HepG2 (cell line): ENCODE data around the gene FIS1. TPM values are rescaled to one million over a fixed set of nuclear protein-coding genes. Genes with fewer than 3 reads are reported as not detected.

Source experiments
- ATAC-seq: fragments of 200-7000 bp; cut with Tn5 transposase; 3 replicates; pipeline ENCODE4 v1.9.1; 2020; ENCODE audit warnings: mild to moderate bottlenecking, moderate library complexity
- BruUV-seq: library from RNA; stranded (reverse); fragments of 400-500 nt; replicated peaks from 2 replicates; lab custom pipeline; 2021; lab: Mats Ljungman, UMichigan
- CTCF ChIA-PET: fragments of 300-600 bp; formaldehyde crosslinking; extraction: SDS; loops from one replicate; lab custom pipeline; 2021; ENCODE audit warnings: low total read pairs, inconsistent platforms, low intra/inter-chr PET ratio; lab: Yijun Ruan, JAX
- POLR2A ChIA-PET: fragments of 350-600 bp; sonication (Branson Sonifier 250); formaldehyde crosslinking; loops from one replicate; lab custom pipeline; 2020; ENCODE audit warnings: antibody characterized with exemption, inconsistent platforms; lab: Yijun Ruan, JAX
- DNase-seq: peaks from one replicate; pipeline ENCODE4 v3.0.0-alpha.2; 2015; ENCODE audit warnings: low spot score
- FAIRE-seq: peaks from 3 replicates; lab custom pipeline; 2011; peaks lifted over from hg19 to GRCh38; lab: Jason Lieb, UNC
- H2AFZ ChIP-seq: one replicate; pipeline ENCODE4 v1.6.1; 2011; ENCODE audit warnings: low read length, inconsistent platforms
- H3K27ac ChIP-seq: fragments of 300-600 bp; 3 replicates; pipeline ENCODE4 v1.8.0; 2011; ENCODE audit warnings: mixed run types, mild to moderate bottlenecking, mixed read lengths, low read length, inconsistent platforms; ENCODE audit not compliant: insufficient read depth; ENCODE audit errors: extremely low read length
- H3K27me3 ChIP-seq, 2 experiments: fragments of 200-600 bp in 1 of 2; 2 replicates in 1 of 2; 3 replicates in 1 of 2; pipeline versions ENCODE4 v1.6.0 to v1.8.0; 2011; ENCODE audit warnings: low read length in 2 of 2, mild to moderate bottlenecking in 2 of 2, moderate library complexity in 2 of 2, inconsistent platforms in 1 of 2; ENCODE audit not compliant: insufficient read depth in 2 of 2, control insufficient read depth in 1 of 2
- H3K36me3 ChIP-seq, 2 experiments: fragments of 200-600 bp in 1 of 2; replicated peaks in 1 of 2; 2 replicates in 1 of 2; 3 replicates in 1 of 2; pipeline versions ENCODE4 v1.5.1 to v1.8.0; 2011; ENCODE audit warnings: low read length in 2 of 2, inconsistent platforms in 1 of 2; ENCODE audit not compliant: insufficient read depth in 2 of 2, control insufficient read depth in 1 of 2
- H3K4me1 ChIP-seq: 2 replicates; pipeline ENCODE4 v1.5.1; 2012; ENCODE audit warnings: low read length, inconsistent platforms; ENCODE audit not compliant: insufficient read depth
- H3K4me2 ChIP-seq: 2 replicates; pipeline ENCODE4 v1.6.0; 2011; ENCODE audit warnings: low read depth, low read length, inconsistent platforms
- H3K4me3 ChIP-seq, 3 experiments: fragments of 200-600 bp in 1 of 3; sonication (generic), shearing (Covaris generic) in 1 of 3; replicated peaks in 1 of 3; 2 replicates each; pipeline ENCODE4 v1.5.1; 2011 to 2016; ENCODE audit warnings: low read length in 3 of 3, inconsistent platforms in 2 of 3, low read depth in 2 of 3, mild to moderate bottlenecking in 2 of 3, control low read depth in 1 of 3, mixed read lengths in 1 of 3; ENCODE audit not compliant: insufficient read depth in 1 of 3
- H3K79me2 ChIP-seq: one replicate; pipeline ENCODE4 v1.6.1; 2011; ENCODE audit warnings: low read length, inconsistent platforms; ENCODE audit not compliant: insufficient read depth
- H3K9ac ChIP-seq: 2 replicates; pipeline ENCODE4 v1.6.0; 2011; ENCODE audit warnings: mild to moderate bottlenecking, low read depth, low read length, inconsistent platforms; ENCODE audit not compliant: insufficient read depth
- H3K9me3 ChIP-seq: 2 replicates; pipeline ENCODE4 v1.5.1; 2012; ENCODE audit warnings: mild to moderate bottlenecking, low read length
- H4K20me1 ChIP-seq: 2 replicates; pipeline ENCODE4 v1.6.0; 2011; ENCODE audit warnings: inconsistent platforms, mild to moderate bottlenecking, low read length, moderate library complexity; ENCODE audit not compliant: insufficient read depth
- BATF2 ChIP-seq: sonication (generic); formaldehyde crosslinking; IDR thresholded peaks from 2 replicates; pipeline ENCODE4 v1.8.0; 2022; ENCODE audit warnings: mild to moderate bottlenecking, missing genetic modification reagents, moderate library complexity
- FOSL2 ChIP-seq: sonication (generic); formaldehyde crosslinking; IDR thresholded peaks from 2 replicates; pipeline ENCODE4 v1.4.0; 2020; ENCODE audit warnings: missing genetic modification reagents
- FOXA1 ChIP-seq, 2 experiments: fragments of 450-650 bp in 1 of 2; sonication (generic) in 1 of 2; formaldehyde crosslinking in 1 of 2; IDR thresholded peaks; 2 replicates each; pipeline versions ENCODE4 v1.4.0 to v1.6.1; 2016 to 2020; ENCODE audit warnings: missing genetic modification reagents in 1 of 2
- HCFC1 ChIP-seq: fragments of 150-350 bp; IDR thresholded peaks from 2 replicates; pipeline ENCODE4 v1.6.1; 2014; ENCODE audit warnings: low read depth, low read length
- KDM4B ChIP-seq: sonication (generic); formaldehyde crosslinking; IDR thresholded peaks from 2 replicates; pipeline ENCODE4 v1.4.0; 2020; ENCODE audit warnings: missing genetic modification reagents
- KLF13 ChIP-seq: sonication (generic); formaldehyde crosslinking; IDR thresholded peaks from 2 replicates; pipeline ENCODE4 v1.4.0; 2020; ENCODE audit warnings: mild to moderate bottlenecking, missing genetic modification reagents
- PBX3 ChIP-seq: sonication (generic); formaldehyde crosslinking; IDR thresholded peaks from 2 replicates; pipeline ENCODE4 v1.8.1; 2023; ENCODE audit warnings: missing genetic modification reagents, inconsistent platforms, borderline replicate concordance
- RERE ChIP-seq: IDR thresholded peaks from 2 replicates; pipeline ENCODE4 v1.6.1; 2016; ENCODE audit warnings: low read depth, missing genetic modification reagents, missing compliant biosample characterization
- RFX5 ChIP-seq: IDR thresholded peaks from 2 replicates; pipeline ENCODE4 v1.6.1; 2011; ENCODE audit warnings: low read depth, low read length, improper control_type of control experiment
- STAT5B ChIP-seq: sonication (generic); formaldehyde crosslinking; IDR thresholded peaks from 2 replicates; pipeline ENCODE4 v1.4.0; 2020; ENCODE audit warnings: missing genetic modification reagents
- TGIF2 ChIP-seq: IDR thresholded peaks from 2 replicates; pipeline ENCODE4 v1.6.1; 2016; ENCODE audit warnings: control low read depth, missing compliant biosample characterization
- TIGD3 ChIP-seq: sonication (generic); formaldehyde crosslinking; IDR thresholded peaks from 2 replicates; pipeline ENCODE4 v1.5.1; 2020; ENCODE audit warnings: mild to moderate bottlenecking, missing genetic modification reagents, borderline replicate concordance
- ZNF207 ChIP-seq: fragments of 450-650 bp; IDR thresholded peaks from 2 replicates; pipeline ENCODE4 v1.6.1; 2016; ENCODE audit warnings: antibody characterized with exemption, borderline replicate concordance
- ZNF331 ChIP-seq: sonication (generic); formaldehyde crosslinking; IDR thresholded peaks from 2 replicates; pipeline ENCODE4 v1.4.0; 2020; ENCODE audit warnings: missing genetic modification reagents
- WGBS: methylation state at CpG from one replicate; pipeline ENCODE4 v1.1.6; 2017; ENCODE audit warnings: low lambda C conversion rate; 5-methylcytosine and 5-hydroxymethylcytosine counted together
- in situ Hi-C: cut with HindIII; loops from 2 replicates; pipeline ENCODE4 v1.10.0; 2017; ENCODE audit warnings: low pct_unique_long_range_greater_than_20kb; ENCODE audit not compliant: extremely low pct_ligation_motif_present
- intact Hi-C: fragments of 100-400 bp; cut with micrococcal nuclease; formaldehyde crosslinking; loops from one replicate; pipeline ENCODE4 v1.10.0; 2022; ENCODE audit not compliant: unreplicated experiment
- polyA plus RNA-seq, 8 experiments: library from polyadenylated mRNA; depleted of rRNA in 3 of 8; stranded (reverse) in 7 of 8; unstranded in 1 of 8; fragments of >200 nt; fragmentation: Illumina TruSeq in 4 of 8; extraction: Trizol in 4 of 8; gene quantifications; 2 replicates each; pipeline versions ENCODE4 v1.2.1 to v1.2.3, GENCODE V29; 2011 to 2016; ENCODE audit warnings: low read depth in 4 of 8, missing spikeins in 1 of 8, mixed read lengths in 1 of 8; ENCODE audit not compliant: insufficient read depth in 1 of 8
- total RNA-seq, 5 experiments: library from RNA; depleted of rRNA; stranded (reverse); fragments of >200 nt; fragmentation: Illumina TruSeq; extraction: Trizol; gene quantifications; 2 replicates each; pipeline ENCODE4 v1.2.3, GENCODE V29; 2016; ENCODE audit warnings: low read depth in 1 of 5

FIS1 gene
- total and polyA plus RNA-seq, 2 of the 13 experiments (the other 11 are each of a cell fraction or from before 2014, with no cell fraction given) = 97.5 to 101 TPM

GRCh38 chr7:101288439-101288838 lies 43.6 kb upstream of the FIS1 start:
- ChIA-PET CTCF (no interaction called here), POLR2A (no interaction called here)
- H3K79me2 ChIP-seq = no peaks in the 10 kb centered on the region
- no peak overlapping the region for H3K4me2 ChIP-seq
- TF ChIP-seq FOXA1 (IDR thresholded peaks at IDR 0.05) (no peak), FOXA1 (CRISPR knock-in tag; IDR thresholded peaks at IDR 0.05) (no peak), BATF2 (CRISPR knock-in tag) (no peak), HCFC1 (no peak), FOSL2 (CRISPR knock-in tag) (no peak), PBX3 (CRISPR knock-in tag) (no peak), KLF13 (CRISPR knock-in tag) (no peak), ZNF331 (CRISPR knock-in tag) (no peak), ZNF207 (no peak), STAT5B (CRISPR knock-in tag) (no peak), TGIF2 (no peak), KDM4B (no peak), RFX5 (no peak), TIGD3 (CRISPR knock-in tag) (no peak), RERE (CRISPR knock-in tag) (no peak)
- no peak for DNase-seq
- intact Hi-C loops = no loop called here
- no peak overlapping the region for H2AFZ ChIP-seq
- H3K9ac ChIP-seq = no peak overlapping the region
- in situ Hi-C loops = loop anchor here (5.0 to 25.0 kb wide), 2 partner anchors 401 to 1306 kb away; partner anchors contain the start of genes ACHE, SRRT and UFSP1
- FAIRE-seq = no peak
- no peak for ATAC-seq
- no peaks in the 10 kb centered on the region for H3K36me3 ChIP-seq
- no peak overlapping the region for H3K4me3 ChIP-seq
- WGBS = 69% methylated on average over 3 of the region's 3 CpGs
- peaks cover 0 to 22% of the 10 kb centered on the region in 2 experiments; a peak in 2 of 5 replicates for H3K27me3 ChIP-seq
- BruUV-seq = no TSS peak
- peaks cover 17% of the 10 kb centered on the region for H3K4me1 ChIP-seq
- no peaks in the 10 kb centered on the region for H4K20me1 ChIP-seq
- H3K27ac ChIP-seq = no peak overlapping the region
- H3K9me3 ChIP-seq = no peaks in the 10 kb centered on the region
